HG03565 (cell line): ENCODE measurements around the gene OR2W1.

Source experiments
- ATAC-seq: cut with Tn5 transposase; IDR thresholded peaks from one replicate; pipeline ENCODE4 v1.9.1; 2021; ENCODE audit warnings: mild to moderate bottlenecking, moderate library complexity; ENCODE audit not compliant: unreplicated experiment

The OR2W1 gene

GRCh38 chr6:29045075-29045474, at the start of gene OR2W1:
Gene OR2W1 (minus strand): TSS chr6:29045175. CDS start chr6:29045175, 0 bp downstream.
- no peak for ATAC-seq

GRCh38 chr6:29092957-29093356, 48.0 kb upstream of the OR2W1 start:
- ATAC-seq: no peak

GRCh38 chr6:29087213-29087612, 42.2 kb upstream of the OR2W1 start, which contains the start of gene OR2B3:
Gene OR2B3 (minus strand): TSS chr6:29087313. CDS start chr6:29087248, 65 bp downstream.
- no peak for ATAC-seq

- ATAC-seq: no peak
These were observed 37.5 kb upstream of the OR2W1 start for GRCh38 chr6:29082457-29082856.

- no peak for ATAC-seq
These were observed 36.3 kb upstream of the OR2W1 start for GRCh38 chr6:29081312-29081711.

GRCh38 chr6:29079203-29079602, 34.2 kb upstream of the OR2W1 start:
- ATAC-seq: no peak

- no peak for ATAC-seq
These were observed 27.1 kb upstream of the OR2W1 start for GRCh38 chr6:29071831-29072723.

- no peak for ATAC-seq
These were observed 6.7 kb upstream of the OR2W1 start for GRCh38 chr6:29051680-29052079.

GRCh38 chr6:29035951-29036350, 9.0 kb downstream of the OR2W1 start:
- no peak for ATAC-seq

- no peak for ATAC-seq
These were observed 16.2 kb downstream of the OR2W1 start for GRCh38 chr6:29028821-29029220.

GRCh38 chr6:29025927-29026585, 18.9 kb downstream of the OR2W1 start:
- ATAC-seq: no peak

GRCh38 chr6:29021434-29021833, 23.5 kb downstream of the OR2W1 start:
- no peak for ATAC-seq

GRCh38 chr6:29019629-29020028, 25.3 kb downstream of the OR2W1 start:
- ATAC-seq: no peak

- no peak for ATAC-seq
These were observed 27.6 kb downstream of the OR2W1 start for GRCh38 chr6:29017428-29017802.

GRCh38 chr6:29016559-29017427, 28.2 kb downstream of the OR2W1 start:
- peak; percentile 76 for ATAC-seq

- no peak for ATAC-seq
These were observed 30.0 kb downstream of the OR2W1 start for GRCh38 chr6:29014729-29015608.

GRCh38 chr6:29011276-29011734, 33.7 kb downstream of the OR2W1 start:
- ATAC-seq: no peak

GRCh38 chr6:29009358-29009757, 35.6 kb downstream of the OR2W1 start:
- no peak for ATAC-seq

- no peak for ATAC-seq
These were observed 36.9 kb downstream of the OR2W1 start for GRCh38 chr6:29008089-29008488.
